Measurements from ENCODE around the gene PNMA8C. TPM values are rescaled to one million over a fixed set of nuclear protein-coding genes. Genes with fewer than 3 reads are reported as not detected.

PNMA8C gene
- polyA plus RNA-seq: under 1 TPM in 2 of 4 donors, not detected in 2; 0.09 to 0.49 TPM
- long read RNA-seq, donor 1, full-length matches to known transcripts: 1 of 1 reads
- long read RNA-seq, donor 1, partial matches to known transcripts: 0 of 1 reads
- long read RNA-seq, donor 1, other reads (novel, unspliced or antisense): 0 of 1 reads
- long read RNA-seq, donor 2: 0 reads
- long read RNA-seq, donor 3, full-length matches to known transcripts: 1 of 1 reads
- long read RNA-seq, donor 3, partial matches to known transcripts: 0 of 1 reads
- long read RNA-seq, donor 3, other reads (novel, unspliced or antisense): 0 of 1 reads
- long read RNA-seq, donor 4: 0 reads
- long read RNA-seq, donor 5: 0 reads
- long read RNA-seq, donor 6: 0 reads
- long read RNA-seq, donor 7, full-length matches to known transcripts: 1 of 1 reads
- long read RNA-seq, donor 7, partial matches to known transcripts: 0 of 1 reads
- long read RNA-seq, donor 7, other reads (novel, unspliced or antisense): 0 of 1 reads
- long read RNA-seq, donor 8: 0 reads
- long read RNA-seq, donor 9, full-length matches to known transcripts: 2 of 2 reads
- long read RNA-seq, donor 9, partial matches to known transcripts: 0 of 2 reads
- long read RNA-seq, donor 9, other reads (novel, unspliced or antisense): 0 of 2 reads
- long read RNA-seq, donor 10, full-length matches to known transcripts: 2 of 2 reads
- long read RNA-seq, donor 10, partial matches to known transcripts: 0 of 2 reads
- long read RNA-seq, donor 10, other reads (novel, unspliced or antisense): 0 of 2 reads

DNA sequence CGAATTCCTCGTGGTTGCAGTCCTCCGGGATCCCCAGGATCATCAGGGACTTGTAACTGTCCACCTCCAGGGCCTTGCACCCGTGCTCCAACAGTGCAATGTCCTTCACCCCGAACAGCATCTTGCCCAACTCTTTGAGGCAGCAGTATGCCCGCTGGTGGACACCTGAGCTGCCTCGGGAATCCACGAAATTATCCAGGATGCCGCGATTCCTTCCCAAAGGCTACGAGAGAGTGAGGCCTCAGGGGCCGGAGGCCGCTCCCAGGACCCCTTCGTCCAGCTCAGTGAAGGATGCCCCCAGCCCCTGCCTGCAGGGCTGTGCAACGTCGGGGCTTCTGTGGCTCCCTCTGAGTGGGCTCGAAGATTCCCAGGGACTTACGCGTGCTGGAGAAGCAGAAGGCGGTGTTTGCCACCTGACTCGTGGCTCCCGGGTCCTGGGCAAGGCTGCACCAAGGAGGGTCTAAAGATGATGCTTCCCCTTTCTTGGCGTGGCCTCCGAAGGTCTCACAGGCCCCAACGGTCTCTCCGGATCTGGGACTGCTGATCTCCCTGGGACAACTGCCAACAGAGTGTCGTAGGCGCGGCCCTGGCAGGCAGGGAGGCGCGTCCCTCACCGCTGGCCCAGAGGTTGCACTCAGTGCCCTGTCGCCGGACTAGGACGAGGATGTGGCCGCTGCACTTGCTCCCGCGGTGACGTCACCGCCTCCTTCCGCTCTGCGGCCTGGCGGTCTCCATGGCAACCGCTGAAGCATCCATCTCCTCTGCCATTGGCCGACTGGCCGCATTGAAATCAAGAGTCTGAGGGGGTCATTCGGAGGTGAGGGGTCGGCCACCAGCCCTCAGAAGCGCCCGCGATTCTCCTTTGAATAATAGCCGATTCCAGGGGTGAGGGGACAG is at the start of gene PNMA8C:
Gene PNMA8C (minus strand): TSS at position 698 of the 897 bp plus-strand sequence. CDS start 577 bp downstream, at position 121.
- no peaks in the 10 kb centered on the region for H3K36me3 ChIP-seq (ENCODE audit: control insufficient read depth in 3 of 3, insufficient read depth in 2 of 3, low read depth in 1 of 3, low read length in 3 of 3)
- peaks cover 2 to 28% (median 6%) of the 10 kb centered on the region in 3 donors for H3K27me3 ChIP-seq (ENCODE audit: control insufficient read depth in 3 of 3, insufficient read depth in 3 of 3, low read length in 3 of 3)
- FAIRE-seq: no peak
- peak within 1 kb of the TSS in 2 of 3 donors; percentile 17 to 20 for H3K4me3 ChIP-seq (ENCODE audit: low read depth in 1 of 3, low read length in 3 of 3)
- no peaks in the 10 kb centered on the region for H3K9me3 ChIP-seq (ENCODE audit: control insufficient read depth in 2 of 2, insufficient read depth in 1 of 2, low read depth in 1 of 2, low read length in 1 of 2)
- H3K27ac ChIP-seq (ENCODE audit: low read depth in 1 of 3, low read length in 2 of 3): no peak within 1 kb of the TSS
- 25 to 30% (median 26%) methylated on average over 51 to 52 of the region's 52 CpGs for WGBS, 3 donors
- DNase-seq: peak; percentile 25 to 56
- peaks cover 0 to 8% (median 3%) of the 10 kb centered on the region in 3 donors for H3K4me1 ChIP-seq (ENCODE audit: control insufficient read depth in 3 of 3, insufficient read depth in 2 of 3, low read depth in 1 of 3, low read length in 2 of 3)

DNA sequence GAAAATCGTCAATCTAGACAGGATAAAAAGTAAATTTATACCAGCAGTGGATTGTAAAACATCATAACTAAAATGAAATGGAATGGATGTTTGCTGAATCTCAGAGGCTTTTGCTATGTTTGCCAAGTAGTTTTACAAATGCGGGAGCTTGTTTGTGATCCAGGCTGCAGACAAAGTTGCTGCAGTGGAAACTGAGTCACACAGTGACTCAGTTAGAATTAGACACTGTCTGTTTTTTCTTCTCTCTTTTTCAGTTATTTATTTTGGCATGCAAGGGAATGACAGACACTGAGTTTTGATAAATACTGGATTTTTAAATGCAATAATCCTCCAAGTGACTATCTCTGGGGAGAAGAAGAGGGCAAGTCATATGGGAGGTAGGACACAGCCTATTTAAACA is 47.2 kb upstream of the PNMA8C start:
- FAIRE-seq (no peak), DNase-seq (no peak)
- Histone ChIP-seq H3K27ac (ENCODE audit: low read depth in 1 of 3, low read length in 2 of 3) (no peak overlapping the region), H3K36me3 (ENCODE audit: control insufficient read depth in 3 of 3, insufficient read depth in 2 of 3, low read depth in 1 of 3, low read length in 3 of 3) (no peaks in the 10 kb centered on the region), H3K4me1 (ENCODE audit: control insufficient read depth in 3 of 3, insufficient read depth in 2 of 3, low read depth in 1 of 3, low read length in 2 of 3) (peaks cover 0 to 13% (median 0%) of the 10 kb centered on the region in 3 donors), H3K4me3 (ENCODE audit: low read depth in 1 of 3, low read length in 3 of 3) (no peak overlapping the region), H3K27me3 (ENCODE audit: control insufficient read depth in 3 of 3, insufficient read depth in 3 of 3, low read length in 3 of 3) (peaks cover 0 to 19% (median 12%) of the 10 kb centered on the region in 3 donors), H3K9me3 (ENCODE audit: control insufficient read depth in 2 of 2, insufficient read depth in 1 of 2, low read depth in 1 of 2, low read length in 1 of 2) (no peaks in the 10 kb centered on the region)
- 59 to 72% (median 62%) methylated on average over 2 of the region's 2 CpGs for WGBS, 3 donors

DNA sequence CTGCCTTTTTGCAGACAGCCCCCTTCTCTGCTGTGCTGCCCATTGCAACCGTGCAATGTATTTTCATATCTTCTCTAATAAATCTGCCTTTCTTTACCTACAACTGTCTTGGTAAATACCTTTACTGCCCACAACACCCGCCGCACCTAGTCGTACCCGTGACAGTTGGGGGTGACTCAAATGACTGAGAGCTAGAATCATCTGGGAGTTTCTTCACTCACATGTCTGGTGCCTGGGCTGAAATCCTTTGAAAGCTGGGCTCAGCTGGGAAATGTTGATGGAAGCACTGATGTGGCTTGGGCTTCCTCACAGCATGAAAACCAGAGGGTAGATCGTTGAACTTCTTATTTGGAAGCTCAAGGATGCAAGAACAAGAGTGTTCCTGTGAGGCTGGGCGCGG is 45.5 kb upstream of the PNMA8C start:
- no peaks in the 10 kb centered on the region for H3K36me3 ChIP-seq (ENCODE audit: control insufficient read depth in 3 of 3, insufficient read depth in 2 of 3, low read depth in 1 of 3, low read length in 3 of 3)
- H3K27me3 ChIP-seq (ENCODE audit: control insufficient read depth in 3 of 3, insufficient read depth in 3 of 3, low read length in 3 of 3): peaks cover 0 to 28% (median 12%) of the 10 kb centered on the region in 3 donors
- FAIRE-seq (no peak), DNase-seq (no peak)
- WGBS, 3 donors: 81 to 86% (median 82%) methylated on average over 8 of the region's 8 CpGs
- peaks cover 0 to 11% (median 0%) of the 10 kb centered on the region in 3 donors for H3K4me1 ChIP-seq (ENCODE audit: control insufficient read depth in 3 of 3, insufficient read depth in 2 of 3, low read depth in 1 of 3, low read length in 2 of 3)
- H3K9me3 ChIP-seq (ENCODE audit: control insufficient read depth in 2 of 2, insufficient read depth in 1 of 2, low read depth in 1 of 2, low read length in 1 of 2): no peaks in the 10 kb centered on the region
- no peak overlapping the region for H3K27ac ChIP-seq (ENCODE audit: low read depth in 1 of 3, low read length in 2 of 3)
- no peak overlapping the region for H3K4me3 ChIP-seq (ENCODE audit: low read depth in 1 of 3, low read length in 3 of 3)

DNA sequence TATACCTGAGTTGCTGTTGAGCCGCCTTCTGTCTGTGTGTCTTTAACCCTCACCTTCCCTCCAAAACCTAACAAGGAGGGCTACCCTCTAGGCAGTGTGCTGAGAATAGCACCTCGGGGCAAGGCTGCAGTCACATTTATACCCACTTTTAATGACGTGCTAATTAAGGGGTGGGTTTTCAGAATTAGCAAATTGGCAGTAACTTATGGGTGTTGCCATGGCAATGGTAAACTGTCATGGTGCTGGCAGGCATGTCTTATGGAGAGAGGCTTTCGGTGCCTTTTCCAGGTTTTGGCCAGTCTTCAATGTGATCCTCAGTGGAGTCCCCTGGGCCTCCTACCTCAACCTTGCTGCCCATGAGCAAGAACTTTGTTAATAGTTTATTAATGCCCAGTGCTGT is 43.9 kb upstream of the PNMA8C start:
- 75 to 82% (median 77%) methylated on average over 4 of the region's 4 CpGs for WGBS, 3 donors
- Histone ChIP-seq H3K27ac (ENCODE audit: low read depth in 1 of 3, low read length in 2 of 3) (no peak overlapping the region), H3K27me3 (ENCODE audit: control insufficient read depth in 3 of 3, insufficient read depth in 3 of 3, low read length in 3 of 3) (peaks cover 0 to 28% (median 12%) of the 10 kb centered on the region in 3 donors), H3K9me3 (ENCODE audit: control insufficient read depth in 2 of 2, insufficient read depth in 1 of 2, low read depth in 1 of 2, low read length in 1 of 2) (no peaks in the 10 kb centered on the region), H3K4me1 (ENCODE audit: control insufficient read depth in 3 of 3, insufficient read depth in 2 of 3, low read depth in 1 of 3, low read length in 2 of 3) (peaks cover 0 to 11% (median 0%) of the 10 kb centered on the region in 3 donors), H3K4me3 (ENCODE audit: low read depth in 1 of 3, low read length in 3 of 3) (no peak overlapping the region), H3K36me3 (ENCODE audit: control insufficient read depth in 3 of 3, insufficient read depth in 2 of 3, low read depth in 1 of 3, low read length in 3 of 3) (no peaks in the 10 kb centered on the region)
- FAIRE-seq (no peak), DNase-seq (no peak)

DNA sequence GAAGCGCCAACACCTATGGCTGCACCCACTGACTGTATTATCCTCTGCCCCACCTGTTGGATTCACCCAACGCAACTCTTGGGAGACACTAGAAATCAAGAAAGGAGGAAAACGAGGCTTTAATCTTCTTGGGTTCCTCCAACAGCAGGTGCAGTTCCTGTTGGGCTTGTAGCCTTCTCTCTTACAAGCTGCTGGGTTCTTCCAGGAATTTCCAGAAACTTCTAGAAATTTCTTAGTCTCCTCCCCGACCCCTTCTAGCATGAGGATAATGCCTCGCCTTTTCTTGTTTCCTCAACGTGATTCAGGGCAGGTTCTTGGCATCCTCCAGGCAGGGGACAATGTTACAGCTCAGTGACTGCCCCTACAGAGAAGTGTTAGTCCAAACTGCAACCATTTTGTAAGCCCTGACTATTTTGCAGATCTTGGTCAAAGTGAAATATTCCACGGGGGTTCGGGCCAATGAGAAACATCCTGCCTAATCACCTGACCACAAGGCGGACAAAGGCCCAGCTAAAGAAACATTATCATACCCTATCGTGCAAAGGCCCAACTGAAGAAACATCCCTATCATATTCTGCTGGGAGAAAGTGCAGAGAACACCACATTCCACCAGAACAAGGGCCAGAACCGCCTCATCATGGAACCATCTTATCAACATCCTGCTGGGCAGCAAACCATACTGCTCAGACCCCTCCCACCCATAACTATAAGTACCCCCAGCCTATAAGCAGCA is 43.2 kb upstream of the PNMA8C start:
- peak overlapping the region in 1 of 3 donors; percentile 41 for H3K4me3 ChIP-seq (ENCODE audit: low read depth in 1 of 3, low read length in 3 of 3)
- WGBS, 3 donors: 50 to 59% (median 58%) methylated on average over 11 of the region's 11 CpGs
- H3K4me1 ChIP-seq (ENCODE audit: control insufficient read depth in 3 of 3, insufficient read depth in 2 of 3, low read depth in 1 of 3, low read length in 2 of 3): peaks cover 0 to 11% (median 0%) of the 10 kb centered on the region in 3 donors
- no peaks in the 10 kb centered on the region for H3K36me3 ChIP-seq (ENCODE audit: control insufficient read depth in 3 of 3, insufficient read depth in 2 of 3, low read depth in 1 of 3, low read length in 3 of 3)
- DNase-seq (no peak), FAIRE-seq (no peak)
- H3K9me3 ChIP-seq (ENCODE audit: control insufficient read depth in 2 of 2, insufficient read depth in 1 of 2, low read depth in 1 of 2, low read length in 1 of 2): no peaks in the 10 kb centered on the region
- peak overlapping the region in 2 of 3 donors; percentile 14 to 48 for H3K27ac ChIP-seq (ENCODE audit: low read depth in 1 of 3, low read length in 2 of 3)
- H3K27me3 ChIP-seq (ENCODE audit: control insufficient read depth in 3 of 3, insufficient read depth in 3 of 3, low read length in 3 of 3): peaks cover 0 to 28% (median 12%) of the 10 kb centered on the region in 3 donors

DNA sequence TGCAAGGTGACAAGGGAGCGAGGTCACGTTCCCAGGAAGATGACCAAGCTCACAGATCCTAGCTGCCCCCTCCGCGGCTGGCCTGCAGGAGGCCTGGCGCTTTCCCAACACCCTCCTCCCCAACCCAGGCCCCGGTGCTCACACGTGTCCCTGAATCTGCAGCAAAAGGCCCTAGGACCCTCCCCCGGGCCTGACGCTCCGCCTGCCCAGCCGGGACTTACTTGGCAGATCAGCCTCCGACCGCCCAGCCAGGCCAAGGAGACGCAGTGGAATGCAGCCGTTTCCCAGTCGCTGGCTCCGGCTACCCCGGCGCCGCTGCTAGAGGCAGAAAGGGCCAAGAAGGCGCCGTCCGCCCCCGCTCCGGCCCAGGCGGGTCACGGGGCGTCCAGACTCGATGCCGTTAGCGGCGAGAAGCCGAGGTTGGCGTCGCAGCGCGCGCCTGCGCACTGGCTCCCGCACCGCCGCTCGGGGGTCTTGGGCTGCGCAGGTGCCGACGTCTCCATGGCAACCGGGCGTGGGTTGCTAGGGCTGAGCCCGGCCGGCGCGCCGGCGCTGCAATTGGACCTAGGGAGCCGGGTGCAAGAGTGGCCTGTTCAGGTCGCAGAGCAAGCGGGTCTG is 42.5 kb upstream of the PNMA8C start, which contains the start of gene PNMA8A:
Gene PNMA8A (minus strand): TSS at position 448 of the 618 bp plus-strand sequence. CDS start 528 bp downstream, outside the sequence.
- FAIRE-seq (no peak), DNase-seq (peak in 1 of 2 donors; percentile 58)
- Histone ChIP-seq H3K4me3 (ENCODE audit: low read depth in 1 of 3, low read length in 3 of 3) (peak within 1 kb of the TSS in 1 of 3 donors; percentile 41), H3K27me3 (ENCODE audit: control insufficient read depth in 3 of 3, insufficient read depth in 3 of 3, low read length in 3 of 3) (peaks cover 0 to 28% (median 12%) of the 10 kb centered on the region in 3 donors), H3K9me3 (ENCODE audit: control insufficient read depth in 2 of 2, insufficient read depth in 1 of 2, low read depth in 1 of 2, low read length in 1 of 2) (no peaks in the 10 kb centered on the region), H3K36me3 (ENCODE audit: control insufficient read depth in 3 of 3, insufficient read depth in 2 of 3, low read depth in 1 of 3, low read length in 3 of 3) (no peaks in the 10 kb centered on the region), H3K27ac (ENCODE audit: low read depth in 1 of 3, low read length in 2 of 3) (peak within 1 kb of the TSS in 2 of 3 donors; percentile 14 to 48), H3K4me1 (ENCODE audit: control insufficient read depth in 3 of 3, insufficient read depth in 2 of 3, low read depth in 1 of 3, low read length in 2 of 3) (peaks cover 0 to 11% (median 0%) of the 10 kb centered on the region in 3 donors)
- WGBS, 3 donors: 3 to 8% (median 5%) methylated on average over 35 to 57 of the region's 57 CpGs

DNA sequence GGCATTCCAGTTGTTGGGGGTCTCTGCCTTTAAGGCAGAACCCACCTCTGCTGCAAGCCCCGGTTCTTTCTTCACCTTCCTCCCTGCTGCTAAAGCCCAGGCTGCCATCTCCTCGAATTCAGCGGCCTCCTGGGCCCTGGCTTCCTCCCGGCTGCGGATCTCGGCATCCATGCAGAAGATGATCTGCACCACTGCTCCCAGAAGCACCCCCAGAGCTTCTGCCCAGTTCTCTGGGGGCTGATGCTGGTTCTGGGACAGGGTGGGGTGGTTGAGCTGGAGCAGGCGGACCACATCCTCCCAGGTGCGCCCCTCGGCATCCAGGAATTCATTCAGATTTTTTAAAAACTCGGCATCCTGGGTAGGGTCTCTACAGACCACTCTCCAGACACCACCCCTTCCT is 41.6 kb upstream of the PNMA8C start:
- FAIRE-seq: no peak
- peaks cover 0 to 11% (median 0%) of the 10 kb centered on the region in 3 donors for H3K4me1 ChIP-seq (ENCODE audit: control insufficient read depth in 3 of 3, insufficient read depth in 2 of 3, low read depth in 1 of 3, low read length in 2 of 3)
- H3K27me3 ChIP-seq (ENCODE audit: control insufficient read depth in 3 of 3, insufficient read depth in 3 of 3, low read length in 3 of 3): peaks cover 0 to 28% (median 12%) of the 10 kb centered on the region in 3 donors
- 81 to 86% (median 86%) methylated on average over 10 of the region's 10 CpGs for WGBS, 3 donors
- no peaks in the 10 kb centered on the region for H3K36me3 ChIP-seq (ENCODE audit: control insufficient read depth in 3 of 3, insufficient read depth in 2 of 3, low read depth in 1 of 3, low read length in 3 of 3)
- H3K9me3 ChIP-seq (ENCODE audit: control insufficient read depth in 2 of 2, insufficient read depth in 1 of 2, low read depth in 1 of 2, low read length in 1 of 2): no peaks in the 10 kb centered on the region
- no peak overlapping the region for H3K4me3 ChIP-seq (ENCODE audit: low read depth in 1 of 3, low read length in 3 of 3)
- no peak overlapping the region for H3K27ac ChIP-seq (ENCODE audit: low read depth in 1 of 3, low read length in 2 of 3)
- DNase-seq: no peak

Data from small intestine (tissue), 16 donors.